A673 (cell line): ENCODE data around the gene ZNF681. TPM values are rescaled to one million over a fixed set of nuclear protein-coding genes. Genes with fewer than 3 reads are reported as not detected.

ENCODE experiments used
- BruUV-seq: library from RNA; stranded (reverse); fragments of 400-500 nt; replicated peaks from 2 replicates; lab custom pipeline; 2021; lab: Mats Ljungman, UMichigan
- CTCF ChIA-PET: fragments of 300-600 bp; sonication (Branson Sonifier 250); formaldehyde crosslinking; loops from one replicate; lab custom pipeline; 2022; ENCODE audit warnings: antibody characterized with exemption; lab: Charles Lee
- POLR2A ChIA-PET: fragments of 300-600 bp; sonication (Branson Sonifier 250); formaldehyde crosslinking; loops from one replicate; lab custom pipeline; 2022; ENCODE audit warnings: antibody characterized with exemption; ENCODE audit not compliant: low non-redundant PET; lab: Charles Lee
- DNase-seq: peaks from one replicate; pipeline ENCODE4 v3.0.0-alpha.2; 2015; ENCODE audit warnings: low spot score
- H3K27ac ChIP-seq: fragments of 200-600 bp; sonication (generic); 2 replicates; pipeline ENCODE4 v1.5.1; 2016; ENCODE audit warnings: mixed run types, low read depth, mild to moderate bottlenecking, mixed read lengths, antibody characterized with exemption, low read length; ENCODE audit not compliant: poor library complexity, severe bottlenecking
- H3K27me3 ChIP-seq: fragments of 200-600 bp; sonication (generic); replicated peaks from 2 replicates; pipeline ENCODE4 v1.6.1; 2017; ENCODE audit warnings: mixed run types, low read depth, mild to moderate bottlenecking, mixed read lengths, antibody characterized with exemption, low read length; ENCODE audit not compliant: insufficient read depth, poor library complexity
- H3K36me3 ChIP-seq: fragments of 200-600 bp; sonication (generic); 2 replicates; pipeline ENCODE4 v1.6.1; 2016; ENCODE audit warnings: mixed run types, mild to moderate bottlenecking, mixed read lengths, antibody characterized with exemption, low read length; ENCODE audit not compliant: insufficient read depth, poor library complexity, severe bottlenecking
- H3K4me1 ChIP-seq: fragments of 200-600 bp; sonication (generic); 2 replicates; pipeline ENCODE4 v1.6.1; 2017; ENCODE audit warnings: mixed run types, mild to moderate bottlenecking, mixed read lengths, antibody characterized with exemption, low read length; ENCODE audit not compliant: insufficient read depth, poor library complexity, severe bottlenecking
- H3K4me3 ChIP-seq: fragments of 200-600 bp; sonication (generic); 2 replicates; pipeline ENCODE4 v1.5.1; 2016; ENCODE audit warnings: low read depth, mixed run types, mild to moderate bottlenecking, mixed read lengths, low read length; ENCODE audit not compliant: poor library complexity, severe bottlenecking
- H3K9me3 ChIP-seq: fragments of 200-600 bp; sonication (generic); 2 replicates; pipeline ENCODE4 v1.6.1; 2016; ENCODE audit warnings: mixed run types, low read depth, mild to moderate bottlenecking, mixed read lengths, antibody characterized with exemption, low read length; ENCODE audit not compliant: poor library complexity, severe bottlenecking
- CTCF ChIP-seq: fragments of 300-800, 200-600 bp; sonication (generic); conservative IDR thresholded peaks from 2 replicates; pipeline ENCODE4 v1.5.1; 2017; ENCODE audit warnings: low read depth, mild to moderate bottlenecking, antibody characterized with exemption, low read length, moderate library complexity, mixed read lengths
- EZH2 ChIP-seq: fragments of 200-600 bp; sonication (generic); IDR thresholded peaks from 2 replicates; pipeline ENCODE4 v1.6.1; 2017; ENCODE audit warnings: borderline replicate concordance, low read depth, mild to moderate bottlenecking, mixed read lengths, antibody characterized with exemption, low read length; ENCODE audit not compliant: poor library complexity, severe bottlenecking
- intact Hi-C: fragments of 100-400 bp; cut with micrococcal nuclease; formaldehyde crosslinking; loops from one replicate; pipeline ENCODE4 v1.10.0; 2022; ENCODE audit not compliant: unreplicated experiment
- total RNA-seq: library from RNA; stranded (reverse); gene quantifications from 2 replicates; pipeline ENCODE4 v1.2.3, GENCODE V29; 2021

Gene ZNF681
- total RNA-seq, 1 experiment from 2014 or later: 0.15 TPM

GRCh38 chr19:23709347-23709746 is 49.3 kb downstream of the ZNF681 start:
- TF ChIP-seq CTCF (no peak), EZH2 (no peak)
- H3K4me3 ChIP-seq: no peak overlapping the region
- H3K27ac ChIP-seq: no peak overlapping the region
- BruUV-seq: no TSS peak
- no peaks in the 10 kb centered on the region for H3K36me3 ChIP-seq
- CTCF ChIA-PET: no interaction called here
- POLR2A ChIA-PET: no interaction called here
- intact Hi-C loops: no loop called here
- DNase-seq: no peak
- H3K27me3 ChIP-seq: no peaks in the 10 kb centered on the region
- peaks cover 10% of the 10 kb centered on the region for H3K9me3 ChIP-seq
- H3K4me1 ChIP-seq: no peaks in the 10 kb centered on the region

GRCh38 chr19:23706657-23707056 is 52.0 kb downstream of the ZNF681 start:
- BruUV-seq: no TSS peak
- POLR2A ChIA-PET: no interaction called here

GRCh38 chr19:23699521-23699860 is 59.2 kb downstream of the ZNF681 start:
- intact Hi-C loops: no loop called here
- H3K9me3 ChIP-seq: peaks cover 39% of the 10 kb centered on the region
- CTCF ChIA-PET: no interaction called here
- no peaks in the 10 kb centered on the region for H3K4me1 ChIP-seq
- TF ChIP-seq CTCF (no peak), EZH2 (no peak)
- no TSS peak for BruUV-seq
- H3K27ac ChIP-seq: no peak overlapping the region
- POLR2A ChIA-PET: no interaction called here
- H3K4me3 ChIP-seq: no peak overlapping the region
- no peak for DNase-seq
- H3K36me3 ChIP-seq: no peaks in the 10 kb centered on the region
- no peaks in the 10 kb centered on the region for H3K27me3 ChIP-seq

More at GRCh38 chr19:23706657-23707056, 52.0 kb downstream of the ZNF681 start:
- H3K4me1 ChIP-seq: no peaks in the 10 kb centered on the region
- CTCF ChIA-PET: no interaction called here
- TF ChIP-seq CTCF (no peak), EZH2 (no peak)
- H3K27ac ChIP-seq: no peak overlapping the region
- no peaks in the 10 kb centered on the region for H3K36me3 ChIP-seq
- intact Hi-C loops: no loop called here
- DNase-seq: no peak
- no peaks in the 10 kb centered on the region for H3K27me3 ChIP-seq
- H3K9me3 ChIP-seq: peaks cover 24% of the 10 kb centered on the region
- no peak overlapping the region for H3K4me3 ChIP-seq
